AG09319 (cell line): ENCODE measurements around the gene GNAO1.

Source experiments
- DNase-seq: peaks from one replicate; pipeline ENCODE4 v3.0.0-alpha.2; 2010; ENCODE audit warnings: low read depth; ENCODE audit errors: extremely low read depth
- CTCF ChIP-seq: IDR thresholded peaks from 2 replicates; pipeline ENCODE4 v1.5.1; 2011; ENCODE audit warnings: low read depth, mild to moderate bottlenecking, inconsistent platforms, low read length, moderate library complexity

The GNAO1 gene

DNA sequence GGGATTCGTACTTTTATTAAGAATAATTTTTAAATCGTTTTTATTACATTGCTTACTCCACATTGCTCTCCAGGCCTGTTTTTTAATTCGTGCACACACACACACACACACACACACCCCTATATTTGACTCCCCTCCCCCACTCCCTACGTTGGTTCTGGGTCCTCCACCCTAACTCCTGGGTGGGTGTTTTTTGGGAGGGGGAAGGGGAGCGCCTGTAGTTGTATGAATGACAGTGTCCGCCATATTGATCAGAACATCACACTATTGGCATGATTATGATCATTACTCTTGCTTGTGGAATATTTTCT is 1.3 kb downstream of the GNAO1 start:
- no peak for TF ChIP-seq CTCF

GRCh38 chr16:56192986-56193945 is 2.0 kb downstream of the GNAO1 start:
- TF ChIP-seq CTCF: no peak
- DNase-seq: no peak

More for the DNA sequence above, 1.3 kb downstream of the GNAO1 start:
- no peak for DNase-seq

DNA sequence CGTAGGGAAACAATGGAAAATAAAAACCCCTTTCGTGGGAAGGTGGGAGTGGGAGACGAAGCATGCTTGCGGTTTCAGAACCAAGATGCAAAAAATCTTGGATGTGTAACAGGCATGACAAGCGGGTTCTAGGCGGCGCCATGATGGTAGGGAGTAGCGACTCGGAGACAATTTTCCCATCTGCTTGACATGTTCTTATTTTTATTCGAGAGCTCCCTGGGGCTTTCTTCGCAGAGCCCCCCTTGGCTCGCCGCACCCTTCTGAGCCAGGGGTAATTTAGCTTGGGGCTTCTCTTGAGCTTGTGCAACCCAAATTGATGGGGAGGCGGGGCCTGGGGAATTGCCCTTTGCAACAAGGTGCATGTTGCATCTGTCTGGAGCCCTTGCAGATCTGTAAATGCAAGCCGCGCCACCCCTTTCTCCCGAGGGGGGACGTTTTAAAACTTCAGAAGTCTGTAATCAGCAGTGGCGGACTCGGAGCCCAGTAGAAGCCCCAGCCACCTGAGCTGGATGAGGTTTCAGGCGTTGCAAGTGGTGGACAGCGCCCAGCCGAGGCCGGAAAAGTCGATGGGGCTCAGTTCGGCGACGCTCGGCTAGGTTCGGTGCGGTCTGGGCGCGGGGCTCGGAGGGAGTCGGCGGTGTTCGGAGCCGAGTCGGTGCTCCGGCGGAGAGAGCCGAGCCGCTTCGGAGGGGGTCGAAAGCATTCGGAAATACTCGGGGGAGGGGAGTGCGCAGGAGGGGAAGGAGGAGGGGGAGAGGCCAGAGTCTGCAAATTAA is 2.9 kb downstream of the GNAO1 start:
- no peak for DNase-seq
- TF ChIP-seq CTCF: no peak

DNA sequence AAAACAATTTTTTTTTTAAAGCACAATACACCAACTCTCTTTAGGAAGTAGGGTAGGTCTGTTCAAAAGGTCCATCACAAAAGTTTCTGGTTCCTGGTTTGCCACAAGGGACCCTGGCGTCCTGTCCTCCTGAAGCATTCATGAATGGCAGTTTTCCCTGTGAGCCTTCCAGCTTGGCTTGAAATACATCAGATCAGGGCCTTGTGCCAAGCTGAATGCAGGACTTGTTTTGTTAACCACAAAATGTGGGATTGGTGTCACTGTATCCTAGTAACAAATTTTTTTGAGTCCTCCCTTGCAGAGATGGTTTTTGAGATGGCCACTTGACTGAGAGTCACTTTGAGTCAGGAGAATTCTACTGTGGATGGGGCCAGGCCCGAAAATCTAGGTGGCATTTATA is 3.9 kb downstream of the GNAO1 start:
- no peak for DNase-seq
- TF ChIP-seq CTCF: no peak

DNA sequence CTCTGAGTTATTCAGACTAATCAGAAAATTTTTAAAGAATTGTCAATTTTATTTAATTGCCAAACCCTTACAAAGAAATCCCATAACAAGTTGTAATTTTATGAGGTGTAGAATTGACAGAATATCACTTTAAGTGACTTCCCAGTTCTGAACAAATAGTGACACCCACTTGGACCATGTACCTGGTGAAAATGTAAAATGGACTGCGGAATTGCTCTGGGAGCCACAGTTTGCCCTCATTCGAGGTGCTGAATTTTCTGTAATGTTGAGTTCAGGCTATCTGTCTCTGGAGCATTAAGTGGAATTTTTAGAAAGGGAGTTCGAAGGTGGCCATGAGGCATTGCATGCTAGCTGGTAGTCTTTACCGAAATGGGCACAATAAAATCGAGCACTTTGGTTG is 5.1 kb downstream of the GNAO1 start:
- DNase-seq: no peak
- TF ChIP-seq CTCF: no peak

GRCh38 chr16:56197192-56197992 is 6.1 kb downstream of the GNAO1 start:
- DNase-seq: no peak
- TF ChIP-seq CTCF: no peak
